ENCODE results near the gene HPF1.
"Not testable (repeated sequence)": the region's sequence is repeated elsewhere in the genome, so short reads cannot be mapped to it uniquely, and the experiment has no call there.

- TF ChIP-seq CTCF (IDR thresholded peaks at IDR 0.05; ENCODE audit: low read depth, low read length); POLR2A (IDR thresholded peaks at IDR 0.05; ENCODE audit: extremely low read depth, insufficient read length): not testable (repeated sequence)
Observed at GRCh38 chr4:169806770-169807169, 49.0 kb upstream of the HPF1 start.

Measured in NB4 (cell line).